Esophagus squamous epithelium (tissue), 4 donors: ENCODE data around the gene POU6F2.

Source experiments
- POLR2A ChIP-seq, 4 donors: fragments of 450-650 bp; IDR thresholded peaks; one replicate each; pipeline ENCODE4 v1.6.1; 2017; ENCODE audit warnings: antibody characterized with exemption in 4 of 4, mild to moderate bottlenecking in 4 of 4, moderate library complexity in 3 of 4
- TF ChIP-seq, protein P1 (sequence below), 6 experiments: fragments of 450-650 bp in 4 of 6; fragments of 200-600 bp in 2 of 6; sonication (generic) in 2 of 6; IDR thresholded peaks; one replicate each; pipeline ENCODE4 v1.5.1; 2016 to 2019; ENCODE audit warnings: antibody characterized with exemption in 6 of 6, mild to moderate bottlenecking in 4 of 6, moderate library complexity in 4 of 6

GRCh38 chr7:39132306-39132705 lies 154.6 kb downstream of the POU6F2 start:
- no peak for TF ChIP-seq POLR2A (IDR thresholded peaks at IDR 0.05)
- TF ChIP-seq, protein P1, sequence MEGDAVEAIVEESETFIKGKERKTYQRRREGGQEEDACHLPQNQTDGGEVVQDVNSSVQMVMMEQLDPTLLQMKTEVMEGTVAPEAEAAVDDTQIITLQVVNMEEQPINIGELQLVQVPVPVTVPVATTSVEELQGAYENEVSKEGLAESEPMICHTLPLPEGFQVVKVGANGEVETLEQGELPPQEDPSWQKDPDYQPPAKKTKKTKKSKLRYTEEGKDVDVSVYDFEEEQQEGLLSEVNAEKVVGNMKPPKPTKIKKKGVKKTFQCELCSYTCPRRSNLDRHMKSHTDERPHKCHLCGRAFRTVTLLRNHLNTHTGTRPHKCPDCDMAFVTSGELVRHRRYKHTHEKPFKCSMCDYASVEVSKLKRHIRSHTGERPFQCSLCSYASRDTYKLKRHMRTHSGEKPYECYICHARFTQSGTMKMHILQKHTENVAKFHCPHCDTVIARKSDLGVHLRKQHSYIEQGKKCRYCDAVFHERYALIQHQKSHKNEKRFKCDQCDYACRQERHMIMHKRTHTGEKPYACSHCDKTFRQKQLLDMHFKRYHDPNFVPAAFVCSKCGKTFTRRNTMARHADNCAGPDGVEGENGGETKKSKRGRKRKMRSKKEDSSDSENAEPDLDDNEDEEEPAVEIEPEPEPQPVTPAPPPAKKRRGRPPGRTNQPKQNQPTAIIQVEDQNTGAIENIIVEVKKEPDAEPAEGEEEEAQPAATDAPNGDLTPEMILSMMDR (IDR thresholded peaks at IDR 0.05) = no peak
